ENCODE data around the gene ARID3A.

GRCh38 chr19:993361-993830 is 67.6 kb downstream of the ARID3A start:
- TF ChIP-seq KDM1A (IDR thresholded peaks at IDR 0.05; ENCODE audit: borderline replicate concordance, low read length) (no peak), TAF1 (IDR thresholded peaks at IDR 0.05; ENCODE audit: low read depth, low read length) (no peak), CTCF (IDR thresholded peaks at IDR 0.05; ENCODE audit: control extremely low read depth in 1 of 3, insufficient read depth in 1 of 3, low read depth in 1 of 3, low read length in 3 of 3) (no peak), SRF (IDR thresholded peaks at IDR 0.05; ENCODE audit: low read depth, low read length) (no peak), POLR2A (IDR thresholded peaks at IDR 0.05; ENCODE audit: control extremely low read depth in 1 of 2, low read depth in 2 of 2, low read length in 2 of 2) (no peak), EP300 (IDR thresholded peaks at IDR 0.05; ENCODE audit: borderline replicate concordance in 1 of 2, low read depth in 2 of 2, low read length in 2 of 2) (no peak), SIN3A (conservative IDR thresholded peaks at IDR 0.05 in 1 of 2, IDR thresholded peaks at IDR 0.05 in 1 of 2; ENCODE audit: low read depth in 1 of 2, low read length in 2 of 2) (no peak), KDM5A (IDR thresholded peaks at IDR 0.05; ENCODE audit: low read length) (no peak)
